Activated T-cell treated with anti-CD3 and anti-CD28 coated beads, Interleukin-2, amount 50 U/mL, for 48 hours (primary cell): ENCODE results near the gene PADI2.
A peak's percentile ranks its signal among the peaks of the same experiment; 100 is the strongest.

Experiments used
- DNase-seq, 2 experiments: peaks; one replicate each; pipeline ENCODE4 v3.0.0-alpha.2; 2020

PADI2 gene

DNA sequence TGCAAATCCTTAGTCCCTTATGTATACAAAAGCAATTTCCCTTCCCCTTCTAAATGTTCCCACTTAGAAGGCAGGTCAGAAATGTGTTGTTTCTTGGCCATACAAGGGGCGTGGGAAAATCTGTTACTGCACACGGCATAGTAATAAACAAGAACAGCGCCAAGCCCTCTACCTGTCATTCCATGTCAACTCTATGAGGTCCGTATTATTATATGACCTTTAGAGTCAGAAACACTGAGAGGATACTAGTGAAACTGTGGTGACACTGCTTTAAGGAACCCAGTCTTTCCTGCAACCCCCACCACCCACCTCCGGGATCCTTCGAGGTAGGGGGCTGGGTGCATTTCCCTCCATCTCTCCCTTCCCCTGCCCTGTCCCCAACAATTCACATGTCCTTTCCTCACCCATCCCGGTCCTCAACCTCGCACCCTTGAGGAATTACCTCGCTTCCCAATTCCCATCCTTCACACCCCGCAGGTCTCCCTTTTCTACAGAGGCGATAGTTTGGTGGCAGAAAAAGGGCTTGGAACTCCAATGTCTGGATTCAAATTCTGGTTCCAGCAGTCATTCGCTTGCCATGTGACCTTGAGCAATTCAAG is 66.1 kb downstream of the PADI2 start:
- DNase-seq: peak in 1 of 2 experiments; percentile 20

GRCh38 chr1:17052641-17053040 is 66.6 kb downstream of the PADI2 start:
- DNase-seq: no peak

- DNase-seq: no peak
Measured at GRCh38 chr1:17052038-17052437, 67.2 kb downstream of the PADI2 start.

DNA sequence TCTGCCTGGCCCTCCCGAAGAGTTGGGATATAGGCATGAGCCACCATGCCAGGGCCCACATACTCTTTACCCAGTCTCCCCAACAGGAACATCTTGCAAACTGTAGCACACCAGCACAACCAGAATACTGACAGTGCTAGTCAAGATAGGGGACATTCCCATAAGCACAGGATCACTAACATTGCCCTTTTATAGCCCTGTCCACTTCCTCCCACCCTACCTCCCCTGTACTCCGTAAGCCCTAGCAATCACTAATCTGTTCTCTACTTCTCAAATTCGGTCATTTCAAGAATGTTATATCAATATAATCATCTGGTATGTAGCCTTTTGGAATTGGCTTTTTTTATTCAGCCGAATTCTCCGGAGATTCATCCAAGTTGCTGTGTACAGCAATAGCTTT is 71.3 kb downstream of the PADI2 start:
- no peak for DNase-seq

DNA sequence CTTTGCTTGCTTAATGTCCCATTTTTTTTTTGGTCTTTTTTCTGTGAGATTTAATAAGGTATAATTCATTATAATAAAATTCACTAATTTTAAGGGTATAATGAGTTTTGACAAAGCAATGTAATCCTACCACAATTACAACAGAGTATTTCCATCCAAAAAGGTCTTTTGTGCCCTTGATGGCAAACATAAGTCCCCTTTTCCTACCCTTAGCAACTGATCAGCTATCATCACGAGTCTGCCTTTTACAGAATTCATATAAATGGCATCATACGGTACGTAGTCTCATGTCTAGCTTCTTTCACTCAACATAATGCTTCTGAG is 73.0 kb downstream of the PADI2 start:
- no peak for DNase-seq

DNA sequence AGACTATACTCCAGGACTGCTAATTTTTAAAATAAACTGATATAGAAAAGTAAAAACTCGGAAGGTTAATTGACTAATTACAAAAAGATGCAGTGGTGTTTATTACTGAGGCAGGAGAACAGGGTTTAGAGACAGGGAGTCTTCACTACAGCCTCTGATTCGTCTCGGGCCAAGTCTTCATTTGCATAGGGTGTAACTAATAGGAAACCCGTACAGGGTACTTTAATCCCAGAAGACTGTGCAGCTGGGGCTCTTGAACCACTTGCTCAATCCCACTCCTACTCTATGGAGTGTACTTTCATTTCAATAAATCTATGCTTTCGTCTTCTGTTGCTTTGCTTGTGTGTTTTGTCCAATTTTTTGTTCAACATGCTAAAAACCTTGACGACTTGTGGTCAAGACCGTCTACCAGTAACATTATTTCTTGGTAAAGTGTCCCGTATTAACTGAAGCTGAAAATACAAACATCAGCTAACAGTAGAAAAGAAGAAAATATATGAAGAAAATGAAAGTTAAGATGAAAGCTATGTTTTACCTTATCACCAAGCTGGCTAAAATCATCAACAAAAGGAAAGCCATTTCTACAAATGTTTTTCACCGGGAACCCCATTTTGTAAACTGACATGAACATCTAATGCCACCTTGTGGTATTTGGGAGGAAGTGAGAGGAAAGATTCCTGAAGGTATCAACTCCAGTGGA is 73.5 kb downstream of the PADI2 start:
- DNase-seq: no peak

- DNase-seq: no peak
Measured at GRCh38 chr1:17045150-17045549, 74.1 kb downstream of the PADI2 start.

GRCh38 chr1:17043676-17044075 is 75.6 kb downstream of the PADI2 start:
- DNase-seq: no peak

- no peak for DNase-seq
Measured at GRCh38 chr1:17040135-17040534, 79.1 kb downstream of the PADI2 start.

- DNase-seq: no peak
Measured at GRCh38 chr1:17039522-17039921, 79.7 kb downstream of the PADI2 start.

GRCh38 chr1:17033481-17033880 is 85.8 kb downstream of the PADI2 start:
- no peak for DNase-seq

DNA sequence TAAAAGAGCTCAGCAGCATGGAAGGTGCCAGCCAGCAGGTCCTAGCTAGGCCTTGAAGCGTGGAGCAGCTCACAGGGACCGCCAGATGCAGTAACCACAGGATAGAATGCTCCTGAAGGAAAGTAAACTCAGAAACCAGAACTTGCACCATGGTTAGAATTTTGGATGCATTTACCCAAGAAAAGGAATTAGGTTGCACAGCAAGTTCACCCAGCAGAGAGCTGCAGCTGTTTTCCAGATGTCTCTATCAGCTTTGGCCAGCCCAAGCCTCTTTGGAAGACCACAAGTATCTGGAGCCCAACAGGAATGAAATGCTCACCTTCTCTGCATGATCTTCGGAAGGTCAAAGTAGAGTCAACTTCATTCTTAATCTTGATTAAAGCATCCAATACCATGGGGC is 86.5 kb downstream of the PADI2 start:
- DNase-seq: no peak

DNA sequence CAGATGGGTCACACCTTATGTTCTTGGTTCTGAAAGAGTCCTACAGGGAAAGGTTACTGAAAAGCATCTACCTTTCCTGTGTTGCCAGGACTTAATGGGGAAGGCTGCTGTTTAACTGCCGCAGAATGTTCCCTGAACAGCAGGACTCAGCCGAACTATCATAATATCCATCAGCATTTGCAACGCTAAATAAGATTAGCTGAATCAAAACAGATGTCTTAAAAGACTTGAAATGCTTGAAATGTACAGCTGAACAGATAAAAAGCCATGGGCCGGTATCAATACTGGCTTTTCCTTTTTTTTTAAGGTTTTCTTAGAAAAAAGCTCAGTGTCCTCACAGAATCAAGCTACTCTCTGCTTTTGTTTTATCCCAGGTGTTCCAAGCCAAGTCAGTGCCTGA is 87.8 kb downstream of the PADI2 start:
- no peak for DNase-seq

DNA sequence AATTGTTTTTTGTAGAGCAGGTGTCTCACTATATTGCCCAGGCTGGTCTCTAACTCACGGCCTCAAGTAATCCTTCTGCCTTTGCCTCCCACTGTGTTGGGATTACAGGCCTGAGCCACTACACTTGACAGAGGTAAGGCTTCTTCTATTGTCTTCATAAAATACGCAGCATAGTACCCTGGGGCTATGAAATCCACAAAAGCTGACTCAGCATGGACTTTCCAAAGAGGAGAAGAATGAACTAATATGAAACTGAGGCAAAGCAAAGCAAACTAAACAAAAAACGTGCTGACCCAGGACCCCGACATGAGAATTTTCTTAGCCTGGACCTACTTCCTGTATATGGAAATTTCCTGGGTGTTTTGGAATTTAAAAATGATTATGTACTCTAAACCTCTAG is 89.0 kb downstream of the PADI2 start:
- no peak for DNase-seq

DNA sequence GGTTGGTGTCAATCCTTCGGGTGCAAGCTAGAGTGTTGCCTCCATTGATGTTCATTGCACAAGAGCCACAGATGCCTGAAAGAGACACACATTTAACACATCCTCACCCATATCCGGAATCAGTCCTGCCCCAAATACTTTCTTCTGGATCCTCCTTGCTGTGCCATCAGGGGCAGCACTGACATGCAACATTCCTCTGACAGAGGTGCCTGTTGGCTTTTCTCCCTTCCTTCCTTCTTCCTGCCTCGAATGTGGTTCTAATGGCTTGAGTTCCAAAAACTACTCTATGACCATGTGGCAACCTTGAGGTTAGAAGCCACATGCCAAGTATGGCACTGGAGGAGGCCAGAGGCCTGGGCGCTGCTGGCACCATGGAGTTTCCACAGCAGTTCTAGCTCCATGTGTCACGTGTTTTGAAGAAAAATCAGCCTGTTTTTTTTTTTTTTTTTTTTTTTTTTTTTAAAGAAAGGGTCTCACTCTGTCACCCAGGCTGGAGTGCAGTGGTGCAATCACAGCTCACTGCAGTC is 90.5 kb downstream of the PADI2 start:
- no peak for DNase-seq

DNA sequence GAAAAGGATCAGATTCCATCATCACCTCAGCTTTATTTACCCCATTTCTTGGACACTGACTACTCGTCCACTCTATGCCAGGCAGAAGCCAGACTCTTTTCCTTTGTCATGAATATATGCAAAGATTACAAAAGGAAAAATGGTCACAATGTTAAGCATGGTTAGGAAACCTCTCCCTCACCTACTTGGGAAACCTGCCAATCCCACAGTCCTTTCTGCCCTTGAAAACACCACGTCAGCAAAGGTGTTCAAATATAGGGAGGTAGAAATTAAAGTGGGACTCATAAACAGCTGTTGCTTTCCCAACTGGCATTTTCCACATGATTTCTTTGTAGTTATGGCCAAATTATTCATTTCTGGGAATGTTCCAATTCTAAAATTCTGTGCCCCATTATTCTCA is 91.4 kb downstream of the PADI2 start:
- DNase-seq: no peak

GRCh38 chr1:17027403-17027802 is 91.8 kb downstream of the PADI2 start:
- DNase-seq: no peak

GRCh38 chr1:17024721-17025120 is 94.5 kb downstream of the PADI2 start:
- no peak for DNase-seq

- no peak for DNase-seq
Measured at GRCh38 chr1:17023573-17023972, 95.7 kb downstream of the PADI2 start.

DNA sequence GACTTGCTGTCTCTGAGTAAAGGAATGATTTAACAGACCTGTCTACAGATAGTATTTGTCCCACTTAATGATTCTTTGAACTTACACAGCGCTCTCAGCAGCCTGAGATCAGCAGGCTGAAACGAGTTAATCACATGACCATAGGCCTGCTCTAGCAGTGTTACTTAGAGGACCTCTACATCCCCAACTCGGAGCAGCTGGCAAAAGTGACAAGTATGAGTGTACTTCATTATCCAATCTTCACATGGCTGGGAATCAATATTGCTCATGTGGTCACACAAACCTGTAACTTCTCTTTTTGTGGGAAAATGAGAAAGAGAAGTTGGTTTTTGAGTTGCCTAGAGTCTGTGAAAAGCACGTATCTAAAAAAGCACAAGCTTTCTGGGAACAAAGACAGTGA is 96.1 kb downstream of the PADI2 start:
- no peak for DNase-seq

- no peak for DNase-seq
Measured at GRCh38 chr1:17021896-17022295, 97.4 kb downstream of the PADI2 start.

DNA sequence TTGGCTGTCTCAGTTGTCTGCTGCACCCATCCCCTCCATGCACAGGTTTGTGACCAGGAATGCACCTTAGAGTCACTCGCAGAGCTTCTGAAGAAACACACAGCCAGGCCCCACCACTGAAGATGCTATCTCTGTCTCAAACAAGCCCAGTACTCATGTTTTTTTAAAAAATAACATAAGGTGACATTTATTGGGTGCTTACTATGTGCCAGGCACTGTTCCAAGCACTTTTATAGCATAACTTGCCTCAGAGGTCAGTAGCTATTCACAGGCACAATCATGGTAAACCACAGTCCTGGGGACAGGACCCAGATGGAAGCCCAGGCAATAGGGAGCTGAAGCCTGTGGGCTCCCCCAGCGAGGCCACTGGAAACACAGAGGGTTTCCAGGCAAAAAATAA is 98.7 kb downstream of the PADI2 start:
- DNase-seq: no peak

DNA sequence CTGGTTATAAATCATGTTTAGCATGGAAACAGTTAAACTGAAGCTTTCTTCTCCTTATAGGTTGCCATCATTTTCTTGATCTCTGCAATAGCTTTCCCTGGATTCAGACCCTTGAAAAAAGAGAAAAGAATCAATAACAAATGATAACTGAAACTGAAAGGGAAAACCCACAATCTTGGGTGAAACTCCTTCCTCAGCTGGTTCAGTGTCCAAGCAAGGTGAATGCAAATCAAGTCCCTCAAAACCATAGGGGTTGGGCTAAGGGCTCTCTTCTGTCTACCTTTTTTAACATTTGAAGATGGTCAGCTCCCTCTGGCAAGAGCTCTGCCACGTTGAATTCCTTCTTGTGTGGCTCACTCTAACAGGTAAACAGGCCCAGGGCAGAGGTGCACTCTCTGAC is 100.4 kb downstream of the PADI2 start:
- no peak for DNase-seq

GRCh38 chr1:17017435-17017834 is 101.8 kb downstream of the PADI2 start:
- no peak for DNase-seq
